Measurements from ENCODE around the gene COL27A1.

Gene COL27A1

GRCh38 chr9:114275246-114276004 lies 120.1 kb downstream of the COL27A1 start:
- DNase-seq, result no peak

DNA sequence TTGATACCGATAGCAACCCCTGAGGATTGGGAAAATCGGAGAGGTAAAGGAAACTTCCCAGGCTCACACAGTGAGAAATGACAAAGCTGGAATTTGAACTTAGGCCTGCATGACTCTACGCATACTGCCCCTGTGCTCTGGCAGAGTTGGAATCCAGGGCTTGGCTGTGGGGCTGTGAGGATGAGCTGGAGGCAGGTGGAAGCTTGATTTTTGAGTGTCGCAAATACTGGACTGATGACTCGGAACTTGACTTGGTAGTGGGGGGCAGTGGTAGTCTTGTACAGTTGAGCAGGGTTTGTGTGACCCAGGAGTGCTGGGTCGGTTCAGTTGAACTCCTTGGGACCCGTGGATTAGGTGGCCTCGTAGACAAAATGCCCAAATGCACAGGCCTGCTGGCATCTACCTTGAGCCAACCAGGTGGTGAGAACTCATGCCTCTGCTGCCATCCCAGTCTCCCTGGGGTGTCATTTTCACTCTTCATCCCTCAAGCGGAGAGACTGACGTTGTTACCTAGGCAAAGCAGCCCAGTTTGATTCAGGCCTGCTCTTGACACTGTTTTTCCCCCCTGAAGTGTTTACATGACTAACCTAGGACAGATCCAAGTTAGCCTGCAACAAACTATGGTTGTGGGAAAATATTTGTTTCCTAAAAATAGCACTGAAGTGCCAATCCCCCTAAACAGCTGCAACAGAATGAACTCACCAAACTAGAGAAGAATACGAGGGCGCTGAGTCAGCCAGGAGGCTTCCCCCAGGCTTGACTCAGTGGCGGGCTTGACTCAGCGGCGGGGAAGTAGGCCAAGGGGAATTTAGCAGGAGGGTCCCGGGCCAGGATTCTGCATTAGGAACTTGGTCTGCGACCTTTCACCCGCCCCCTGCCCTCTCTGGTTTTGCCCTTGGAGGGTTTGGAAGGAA lies 121.8 kb downstream of the COL27A1 start:
- DNase-seq, result no peak

DNA sequence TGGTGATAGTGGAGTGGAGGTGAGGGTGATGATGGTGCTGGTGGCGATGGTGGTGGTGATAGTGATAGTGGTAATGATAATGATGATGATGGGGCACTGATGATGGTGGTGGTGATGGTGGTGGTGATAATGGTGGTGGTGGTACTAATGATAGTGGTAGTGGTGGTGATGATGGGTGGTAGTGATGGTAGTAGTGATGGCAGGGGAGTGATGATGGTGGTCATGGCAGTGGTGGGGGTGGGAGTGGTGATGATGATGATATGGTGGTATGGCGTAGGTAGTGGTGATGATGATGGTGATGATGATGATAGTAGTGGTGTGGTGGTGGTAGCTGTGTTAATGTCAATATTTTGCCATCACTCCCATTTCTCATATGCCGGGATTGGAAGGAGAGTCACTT lies 123.0 kb downstream of the COL27A1 start:
- no peak for DNase-seq

GRCh38 chr9:114278881-114279570 lies 123.7 kb downstream of the COL27A1 start:
- DNase-seq, result no peak

DNA sequence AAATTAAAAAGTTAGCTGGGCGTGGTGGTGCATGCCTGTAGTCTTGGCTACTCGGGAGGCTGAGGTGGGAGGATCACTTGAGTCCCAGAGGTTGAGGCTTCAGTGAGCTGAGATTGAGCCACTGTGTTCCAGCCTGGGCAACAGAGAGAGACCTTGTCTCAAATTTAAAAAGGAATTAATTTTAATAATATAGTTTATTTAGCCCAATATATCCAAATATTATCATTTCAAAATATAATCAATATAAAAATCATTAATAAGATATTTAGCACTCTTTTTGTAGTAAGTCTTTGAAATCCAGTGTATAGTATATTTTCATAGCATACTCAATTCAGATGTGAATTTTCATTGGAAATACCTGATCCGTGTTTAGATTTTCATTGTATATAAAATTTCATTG lies 124.4 kb downstream of the COL27A1 start:
- no peak for DNase-seq

GRCh38 chr9:114280636-114281472 lies 125.5 kb downstream of the COL27A1 start:
- DNase-seq, result no peak

- no peak for DNase-seq
These were observed 126.3 kb downstream of the COL27A1 start for GRCh38 chr9:114281473-114282103.

GRCh38 chr9:114282104-114282485 lies 126.8 kb downstream of the COL27A1 start:
- no peak for DNase-seq

DNA sequence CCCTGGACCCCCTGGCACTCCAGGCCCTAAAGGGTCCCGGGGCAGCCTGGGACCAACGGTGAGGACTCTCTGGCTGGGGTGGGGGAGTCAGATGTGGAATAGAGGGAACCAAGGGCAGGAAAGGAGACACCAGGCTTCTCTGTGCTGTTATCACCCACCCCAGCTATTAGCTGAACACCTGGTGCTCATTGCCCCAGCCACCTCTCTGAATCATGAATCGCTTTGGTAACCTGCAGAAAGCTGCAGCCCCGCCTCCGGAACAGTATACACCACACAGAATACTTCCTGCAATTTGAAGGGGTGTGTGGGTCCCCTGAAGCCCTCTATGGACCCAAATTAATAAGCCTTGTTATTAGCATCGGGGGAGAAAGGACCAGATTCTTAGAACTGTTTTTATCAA lies 127.2 kb downstream of the COL27A1 start:
- DNase-seq, result no peak

GRCh38 chr9:114282926-114283325 lies 127.6 kb downstream of the COL27A1 start:
- no peak for DNase-seq

DNA sequence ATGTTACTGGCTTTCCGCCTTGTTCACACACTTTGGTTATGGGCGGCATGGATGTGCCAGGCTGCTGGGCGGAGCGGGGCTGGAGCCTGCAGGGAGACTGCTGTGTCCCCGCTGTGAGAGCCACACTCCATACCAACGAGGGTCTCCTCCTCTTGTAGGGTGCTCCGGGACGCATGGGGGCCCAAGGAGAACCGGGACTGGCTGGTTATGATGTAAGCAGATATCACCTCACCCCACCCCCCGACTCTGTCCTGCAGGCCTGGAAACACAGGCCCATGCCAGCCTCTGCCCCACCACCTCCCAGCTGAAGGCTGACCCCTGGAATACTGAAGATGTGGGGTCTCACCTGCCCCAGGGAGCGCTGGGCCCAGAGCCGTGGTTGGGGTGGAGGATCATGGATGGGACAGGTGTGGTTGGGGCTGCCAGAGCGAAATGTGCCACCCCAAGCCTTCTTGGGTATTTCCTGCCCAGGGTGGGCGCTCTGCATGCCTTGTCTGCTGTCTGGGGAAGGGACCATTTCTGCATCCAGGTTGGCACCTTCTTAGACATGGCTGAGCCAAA lies 128.3 kb downstream of the COL27A1 start:
- DNase-seq, result no peak

DNA sequence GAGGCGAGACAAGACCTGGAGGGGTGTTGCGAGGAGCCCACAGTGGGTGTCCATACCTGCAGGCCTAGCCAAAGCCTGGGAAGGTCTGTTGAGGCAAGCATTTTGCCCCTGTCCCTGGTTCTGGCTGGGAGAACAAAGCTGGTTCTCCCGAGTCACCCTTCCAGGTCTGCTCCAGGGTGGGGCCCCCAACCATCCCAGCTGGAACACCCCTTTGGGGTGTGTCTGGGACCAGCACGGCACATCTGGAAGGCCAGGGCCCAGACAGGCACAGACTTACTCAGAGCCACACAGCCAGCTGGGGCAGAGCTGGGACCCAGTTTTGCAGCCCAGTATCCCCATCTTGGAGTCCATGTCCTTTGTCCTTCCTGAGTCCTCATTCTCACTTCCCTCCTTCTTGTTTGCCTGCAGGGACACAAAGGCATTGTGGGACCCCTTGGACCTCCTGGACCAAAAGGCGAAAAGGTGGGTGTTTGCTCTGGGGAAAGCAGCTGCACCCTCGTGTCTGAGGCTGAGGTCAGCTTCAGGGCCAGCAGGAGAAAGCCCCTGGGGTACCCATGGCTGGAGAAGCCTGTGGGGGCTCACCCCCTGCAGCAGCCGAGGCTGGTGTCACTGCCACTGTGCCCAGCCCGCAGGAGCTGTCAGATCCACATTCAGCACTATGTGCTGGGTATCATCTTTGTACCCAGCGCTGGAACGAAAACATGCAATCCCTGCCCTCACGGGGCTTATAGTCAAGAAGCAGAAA lies 129.2 kb downstream of the COL27A1 start:
- DNase-seq, result no peak

GRCh38 chr9:114285166-114285867 lies 130.0 kb downstream of the COL27A1 start:
- DNase-seq, result no peak

DNA sequence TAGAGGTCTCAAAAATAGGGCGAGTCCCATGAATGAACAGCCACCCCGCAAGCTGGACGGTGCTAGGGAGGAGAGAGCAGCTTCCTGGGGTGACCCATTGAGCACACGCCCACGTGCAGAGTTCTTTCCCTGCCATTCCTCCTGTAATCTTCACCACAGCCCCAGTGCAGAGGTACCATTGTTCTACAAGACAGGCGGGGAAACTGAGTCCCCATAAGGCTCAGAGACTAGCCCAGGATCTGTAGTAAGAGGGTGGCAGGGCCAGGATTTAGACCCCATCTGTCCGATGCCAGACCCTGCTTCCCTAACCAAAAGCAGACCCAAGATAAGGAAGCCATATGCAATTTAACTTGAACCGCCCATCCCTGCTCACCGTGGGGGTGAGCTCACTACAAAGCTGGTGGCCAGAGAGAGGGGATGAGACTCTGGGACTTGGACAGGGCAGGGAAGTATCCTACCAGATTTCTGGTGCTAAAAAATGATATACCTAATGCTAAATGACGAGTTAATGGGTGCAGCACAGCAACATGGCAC lies 130.9 kb downstream of the COL27A1 start:
- no peak for DNase-seq

GRCh38 chr9:114287001-114287762 lies 131.8 kb downstream of the COL27A1 start:
- no peak for DNase-seq

- no peak for DNase-seq
These were observed 132.4 kb downstream of the COL27A1 start for GRCh38 chr9:114287763-114288192.

DNA sequence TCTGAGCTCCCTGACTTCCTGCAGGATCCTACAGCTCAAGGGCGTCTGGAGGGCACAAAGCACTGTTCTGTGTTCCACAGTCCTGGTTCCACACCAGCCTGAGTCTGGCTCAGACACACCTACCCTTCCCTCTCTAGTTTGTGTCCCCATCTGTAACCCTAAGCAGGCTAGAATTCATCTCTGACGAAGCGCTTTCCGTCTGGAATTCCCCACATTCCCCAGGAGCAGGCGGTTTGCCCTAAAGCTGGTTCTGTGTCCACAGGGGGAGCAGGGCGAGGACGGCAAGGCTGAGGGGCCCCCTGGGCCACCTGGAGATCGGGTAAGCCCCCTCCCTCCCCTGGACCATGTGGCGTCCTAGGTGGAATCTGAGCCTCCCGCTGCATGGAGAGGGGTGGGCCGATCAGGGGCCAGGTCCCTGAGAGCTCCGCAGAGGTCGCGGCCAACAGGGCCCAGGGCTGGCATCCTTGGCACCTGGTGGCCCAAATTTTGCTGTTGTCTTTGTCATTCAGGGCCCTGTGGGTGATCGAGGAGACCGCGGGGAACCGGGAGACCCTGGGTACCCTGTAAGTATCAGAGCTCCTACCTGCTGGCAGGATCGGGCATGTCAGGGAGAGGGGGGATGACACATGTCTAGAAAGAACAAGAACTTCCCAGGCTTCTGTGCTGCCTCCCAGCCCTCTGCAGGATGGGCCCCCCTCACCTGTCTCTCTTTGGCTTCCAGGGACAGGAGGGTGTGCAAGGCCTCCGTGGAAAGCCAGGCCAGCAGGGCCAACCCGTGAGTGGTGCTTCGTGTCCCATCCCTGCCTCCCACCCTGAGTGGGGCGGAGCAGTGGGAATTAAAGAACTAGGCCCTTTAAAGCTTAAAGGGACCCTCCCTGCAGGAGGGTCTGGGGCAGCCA lies 133.1 kb downstream of the COL27A1 start:
- no peak for DNase-seq

GRCh38 chr9:114289106-114289505 lies 133.8 kb downstream of the COL27A1 start:
- no peak for DNase-seq

Data from SIG-M5 (cell line).